Endodermal cell (in vitro differentiated cells): Measurements from ENCODE around the gene KIF6. TPM values are rescaled to one million over a fixed set of nuclear protein-coding genes. Genes with fewer than 3 reads are reported as not detected.

Source experiments
- DNase-seq: peaks from one replicate; pipeline ENCODE4 v3.0.0-alpha.2; 2017
- H3K27ac ChIP-seq: 2 replicates; pipeline ENCODE4 v1.5.1; 2013; ENCODE audit warnings: mild to moderate bottlenecking, low read depth, low read length, moderate library complexity
- H3K27me3 ChIP-seq: 2 replicates; pipeline ENCODE4 v1.6.1; 2013; ENCODE audit warnings: mild to moderate bottlenecking, low read length, moderate library complexity; ENCODE audit not compliant: insufficient read depth, control insufficient read depth, poor library complexity, severe bottlenecking
- H3K36me3 ChIP-seq: 2 replicates; pipeline ENCODE4 v1.7.0; 2013; ENCODE audit warnings: mild to moderate bottlenecking, low read length, moderate library complexity; ENCODE audit not compliant: control insufficient read depth, insufficient read depth
- H3K4me1 ChIP-seq: one replicate; pipeline ENCODE4 v1.7.0; 2013; ENCODE audit warnings: low read length; ENCODE audit not compliant: control insufficient read depth, insufficient read depth
- H3K4me3 ChIP-seq: 2 replicates; pipeline ENCODE4 v1.5.1; 2013; ENCODE audit warnings: mild to moderate bottlenecking, low read length, moderate library complexity
- H3K9ac ChIP-seq: 2 replicates; pipeline ENCODE4 v1.6.1; 2013; ENCODE audit warnings: mild to moderate bottlenecking, low read length, moderate library complexity; ENCODE audit not compliant: poor library complexity, severe bottlenecking; ENCODE audit errors: extremely low read depth
- H3K9me3 ChIP-seq: 2 replicates; pipeline ENCODE4 v1.6.1; 2013; ENCODE audit warnings: mild to moderate bottlenecking, low read length, moderate library complexity; ENCODE audit not compliant: control insufficient read depth
- H3K27ac Mint-ChIP-seq: 2 replicates; pipeline ENCODE4 v1.8.0; 2020; ENCODE audit warnings: mixed read lengths
- H3K27me3 Mint-ChIP-seq: 2 replicates; pipeline ENCODE4 v1.8.0; 2021; ENCODE audit warnings: mild to moderate bottlenecking, mixed read lengths; ENCODE audit not compliant: insufficient read depth
- H3K36me3 Mint-ChIP-seq: 2 replicates; pipeline ENCODE4 v1.8.0; 2020; ENCODE audit warnings: low read depth, mixed read lengths
- H3K4me1 Mint-ChIP-seq: 2 replicates; pipeline ENCODE4 v1.8.0; 2020; ENCODE audit warnings: mixed read lengths
- H3K4me3 Mint-ChIP-seq: 2 replicates; pipeline ENCODE4 v1.8.0; 2020; ENCODE audit warnings: mild to moderate bottlenecking, moderate library complexity, mixed read lengths
- H3K9me3 Mint-ChIP-seq: 2 replicates; pipeline ENCODE4 v1.8.0; 2020; ENCODE audit warnings: mild to moderate bottlenecking, mixed read lengths
- CTCF ChIP-seq: fragments of 200-600 bp; sonication (generic); conservative IDR thresholded peaks from 2 replicates; pipeline ENCODE4 v1.5.0; 2021; ENCODE audit warnings: antibody characterized with exemption, mild to moderate bottlenecking
- WGBS, 2 experiments: methylation state at CpG; one replicate each; pipeline versions ENCODE4 v1.1.5 to v1.1.7; 2013; ENCODE audit warnings: missing lambda C conversion rate in 2 of 2, mixed read lengths in 1 of 2; ENCODE audit not compliant: insufficient coverage in 1 of 2, insufficient read length in 1 of 2; 5-methylcytosine and 5-hydroxymethylcytosine counted together
- total RNA-seq, 2 donors: library from RNA; stranded (reverse); fragmentation: NEBNext Ultra II Directional in 1 of 2; extraction: Animal tissue kit (Norgen Biotek cat#: 25700) in 1 of 2; gene quantifications; 2 replicates in 1 of 2; 3 replicates in 1 of 2; pipeline ENCODE4 v1.2.1, GENCODE V29; 2021

KIF6 gene
- total RNA-seq, 2 donors from 2014 or later: 0.62 to 1.1 TPM

GRCh38 chr6:39585641-39586040 is 139.6 kb downstream of the KIF6 start:
- no peak for TF ChIP-seq CTCF
- no peaks in the 10 kb centered on the region for H3K9me3 Mint-ChIP-seq
- H3K4me1 Mint-ChIP-seq: no peaks in the 10 kb centered on the region
- Histone ChIP-seq H3K9me3 (no peaks in the 10 kb centered on the region), H3K27ac (no peak overlapping the region), H3K4me1 (no peaks in the 10 kb centered on the region), H3K36me3 (no peaks in the 10 kb centered on the region), H3K27me3 (no peaks in the 10 kb centered on the region), H3K9ac (no peak overlapping the region), H3K4me3 (no peak overlapping the region)
- no peak overlapping the region for H3K27ac Mint-ChIP-seq
- 69 to 89% methylated on average over 2 of the region's 2 CpGs for WGBS, 2 experiments
- peaks cover 2% of the 10 kb centered on the region for H3K27me3 Mint-ChIP-seq
- H3K36me3 Mint-ChIP-seq: no peaks in the 10 kb centered on the region
- DNase-seq: no peak
- no peak overlapping the region for H3K4me3 Mint-ChIP-seq

- Histone ChIP-seq H3K36me3 (no peaks in the 10 kb centered on the region), H3K9me3 (no peaks in the 10 kb centered on the region), H3K4me3 (no peak overlapping the region), H3K27me3 (no peaks in the 10 kb centered on the region), H3K27ac (no peak overlapping the region), H3K9ac (no peak overlapping the region), H3K4me1 (no peaks in the 10 kb centered on the region)
- Mint-ChIP-seq H3K36me3 (no peaks in the 10 kb centered on the region), H3K27ac (no peak overlapping the region), H3K9me3 (no peaks in the 10 kb centered on the region), H3K4me3 (no peak overlapping the region), H3K27me3 (no peaks in the 10 kb centered on the region), H3K4me1 (no peaks in the 10 kb centered on the region)
- TF ChIP-seq CTCF: no peak
- DNase-seq: no peak
- WGBS, 2 experiments: 96 to 100% methylated on average over 6 of the region's 6 CpGs
Measured at GRCh38 chr6:39577446-39578165, 147.6 kb downstream of the KIF6 start.

DNA sequence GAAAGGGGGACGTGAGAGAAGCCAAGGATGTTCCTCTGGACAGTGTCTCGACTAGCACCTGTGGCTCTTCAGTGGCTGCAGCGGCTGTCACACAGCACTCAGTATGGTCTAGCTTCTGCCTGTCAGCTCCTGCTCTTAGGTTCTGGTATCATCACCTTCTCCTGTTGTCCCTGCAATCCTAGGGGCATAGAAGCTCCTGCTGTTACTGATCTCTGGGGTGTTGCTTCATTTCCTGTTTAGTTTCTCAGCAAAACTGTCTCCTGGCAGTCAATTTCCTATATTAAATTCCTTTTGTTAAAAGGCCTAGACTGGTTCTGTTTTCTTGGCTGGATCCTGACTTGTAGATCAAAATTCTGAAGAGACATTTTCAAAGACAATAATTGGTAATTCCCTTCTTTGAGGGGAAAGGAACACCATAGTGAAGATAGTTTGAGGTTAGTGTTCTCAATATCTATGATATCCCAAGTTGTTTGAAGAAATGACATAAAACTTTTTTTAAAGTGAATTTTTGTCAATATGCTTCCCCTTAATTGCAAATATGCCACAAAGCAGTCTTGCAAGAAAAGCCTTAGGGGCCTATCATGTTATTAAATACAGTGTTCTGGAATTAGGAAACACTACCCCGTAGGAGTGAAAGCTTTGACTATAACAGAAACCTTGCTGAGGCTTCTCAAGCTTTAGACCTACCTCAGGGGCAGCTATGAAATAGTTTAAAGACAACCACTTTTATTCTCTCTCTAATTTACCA is 148.5 kb downstream of the KIF6 start:
- no peak for TF ChIP-seq CTCF
- no peak for DNase-seq
- no peaks in the 10 kb centered on the region for H3K9me3 Mint-ChIP-seq
- Histone ChIP-seq H3K9ac (no peak overlapping the region), H3K27me3 (no peaks in the 10 kb centered on the region), H3K4me3 (no peak overlapping the region), H3K36me3 (no peaks in the 10 kb centered on the region), H3K9me3 (no peaks in the 10 kb centered on the region), H3K4me1 (no peaks in the 10 kb centered on the region), H3K27ac (no peak overlapping the region)
- no peak overlapping the region for H3K27ac Mint-ChIP-seq
- 91% methylated on average over 4 of the region's 4 CpGs; no CpG with 5 or more reads in 1 of the 2 experiments for whole genome bisulfite sequencing, 2 experiments
- H3K4me3 Mint-ChIP-seq: no peak overlapping the region
- H3K27me3 Mint-ChIP-seq: no peaks in the 10 kb centered on the region
- H3K36me3 Mint-ChIP-seq: no peaks in the 10 kb centered on the region
- H3K4me1 Mint-ChIP-seq: no peaks in the 10 kb centered on the region
